NCI-H2171 treated with DMSO at 0.1 percent for 48 hours (cell line): ENCODE measurements around the gene MED28.

Source experiments
- DNase-seq: peaks from one replicate; lab custom pipeline; 2025; lab: John Stamatoyannopoulos, UW

Gene MED28

GRCh38 chr4:17667253-17667652, 52.8 kb downstream of the MED28 start:
- DNase-seq: no peak

GRCh38 chr4:17667653-17668201, 53.3 kb downstream of the MED28 start:
- DNase-seq: no peak

GRCh38 chr4:17670423-17670822, 56.0 kb downstream of the MED28 start:
- DNase-seq: no peak

- no peak for DNase-seq
Measured at GRCh38 chr4:17680559-17681280, 66.3 kb downstream of the MED28 start.

GRCh38 chr4:17681281-17682221, 67.1 kb downstream of the MED28 start:
- no peak for DNase-seq

GRCh38 chr4:17682222-17682566, 67.8 kb downstream of the MED28 start:
- DNase-seq: no peak
